ENCODE data around the gene CELA3A.
"Not testable (repeated sequence)": the region's sequence is repeated elsewhere in the genome, so short reads cannot be mapped to it uniquely, and the experiment has no call there.

GRCh38 chr1:21997891-21998623, 3.4 kb upstream of the CELA3A start:
- TF ChIP-seq, protein P1, sequence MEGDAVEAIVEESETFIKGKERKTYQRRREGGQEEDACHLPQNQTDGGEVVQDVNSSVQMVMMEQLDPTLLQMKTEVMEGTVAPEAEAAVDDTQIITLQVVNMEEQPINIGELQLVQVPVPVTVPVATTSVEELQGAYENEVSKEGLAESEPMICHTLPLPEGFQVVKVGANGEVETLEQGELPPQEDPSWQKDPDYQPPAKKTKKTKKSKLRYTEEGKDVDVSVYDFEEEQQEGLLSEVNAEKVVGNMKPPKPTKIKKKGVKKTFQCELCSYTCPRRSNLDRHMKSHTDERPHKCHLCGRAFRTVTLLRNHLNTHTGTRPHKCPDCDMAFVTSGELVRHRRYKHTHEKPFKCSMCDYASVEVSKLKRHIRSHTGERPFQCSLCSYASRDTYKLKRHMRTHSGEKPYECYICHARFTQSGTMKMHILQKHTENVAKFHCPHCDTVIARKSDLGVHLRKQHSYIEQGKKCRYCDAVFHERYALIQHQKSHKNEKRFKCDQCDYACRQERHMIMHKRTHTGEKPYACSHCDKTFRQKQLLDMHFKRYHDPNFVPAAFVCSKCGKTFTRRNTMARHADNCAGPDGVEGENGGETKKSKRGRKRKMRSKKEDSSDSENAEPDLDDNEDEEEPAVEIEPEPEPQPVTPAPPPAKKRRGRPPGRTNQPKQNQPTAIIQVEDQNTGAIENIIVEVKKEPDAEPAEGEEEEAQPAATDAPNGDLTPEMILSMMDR (IDR thresholded peaks at IDR 0.05; ENCODE audit: insufficient read depth, low read length, poor library complexity, severe bottlenecking) = not testable (repeated sequence)
- not testable (repeated sequence) for TF ChIP-seq EZH2phosphoT487 (conservative IDR thresholded peaks at IDR 0.05; ENCODE audit: low read length)
